CD4-positive, alpha-beta T cell (primary cell): ENCODE data around the gene DAB2. TPM values are rescaled to one million over a fixed set of nuclear protein-coding genes. Genes with fewer than 3 reads are reported as not detected.

ENCODE experiments used
- ATAC-seq: fragments of 200-7000 bp; cut with Tn5 transposase; one replicate; pipeline ENCODE4 v1.10.0; 2022; ENCODE audit warnings: mild to moderate bottlenecking; ENCODE audit not compliant: poor library complexity
- CTCF ChIA-PET: fragments of 350-600 bp; sonication (Branson Sonifier 250); formaldehyde crosslinking; loops from one replicate; lab custom pipeline; 2021; ENCODE audit warnings: antibody characterized with exemption, inconsistent platforms; lab: Charles Lee
- POLR2A ChIA-PET: fragments of 350-600 bp; sonication (Branson Sonifier 250); formaldehyde crosslinking; loops from one replicate; lab custom pipeline; 2021; ENCODE audit warnings: antibody characterized with exemption, inconsistent platforms; lab: Charles Lee
- DNase-seq, 14 experiments: peaks; one replicate each; pipeline ENCODE4 v3.0.0-alpha.2; 2013 to 2020; ENCODE audit warnings: mixed read lengths in 2 of 14
- H3K27ac ChIP-seq, 2 donors: one replicate each; pipeline versions ENCODE4 v1.5.1 to v1.7.0; 2013; ENCODE audit warnings: low read length in 2 of 2, low read depth in 1 of 2, mild to moderate bottlenecking in 1 of 2
- H3K27me3 ChIP-seq, 2 experiments: 1 replicate in 1 of 2; 2 replicates in 1 of 2; pipeline versions ENCODE4 v1.6.1 to v1.7.0; 2013; ENCODE audit warnings: low read length in 2 of 2, control low read depth in 1 of 2, mild to moderate bottlenecking in 1 of 2, moderate library complexity in 1 of 2; ENCODE audit not compliant: insufficient read depth in 2 of 2, control insufficient read depth in 1 of 2
- H3K36me3 ChIP-seq: one replicate; pipeline ENCODE4 v1.6.1; 2013; ENCODE audit warnings: low read length, control low read depth; ENCODE audit not compliant: insufficient read depth
- H3K4me1 ChIP-seq: one replicate; pipeline ENCODE4 v1.6.1; 2013; ENCODE audit warnings: low read length, control low read depth; ENCODE audit not compliant: insufficient read depth
- H3K4me3 ChIP-seq: one replicate; pipeline ENCODE4 v1.5.1; 2013; ENCODE audit warnings: mild to moderate bottlenecking, low read length, moderate library complexity
- H3K9me3 ChIP-seq, 2 experiments: 1 replicate in 1 of 2; 2 replicates in 1 of 2; pipeline versions ENCODE4 v1.6.1 to v1.7.0; 2013; ENCODE audit warnings: low read length in 2 of 2, mild to moderate bottlenecking in 2 of 2, control low read depth in 1 of 2, moderate library complexity in 1 of 2; ENCODE audit not compliant: control insufficient read depth in 1 of 2, insufficient read depth in 1 of 2
- H3K27ac Mint-ChIP-seq: one replicate; pipeline ENCODE4 v1.8.0; 2020; ENCODE audit warnings: mixed read lengths
- H3K27me3 Mint-ChIP-seq: one replicate; pipeline ENCODE4 v1.8.0; 2021; ENCODE audit warnings: mixed read lengths
- H3K36me3 Mint-ChIP-seq: one replicate; pipeline ENCODE4 v1.8.0; 2021; ENCODE audit warnings: low read depth, mixed read lengths
- H3K4me1 Mint-ChIP-seq: one replicate; pipeline ENCODE4 v1.8.0; 2021; ENCODE audit warnings: low read depth, mixed read lengths
- H3K4me3 Mint-ChIP-seq: one replicate; pipeline ENCODE4 v1.8.0; 2020; ENCODE audit warnings: mild to moderate bottlenecking, mixed read lengths
- H3K9me3 Mint-ChIP-seq: one replicate; pipeline ENCODE4 v1.8.0; 2020; ENCODE audit warnings: mixed read lengths
- intact Hi-C, 2 experiments: fragments of 100-400 bp; cut with DNase I in 1 of 2; cut with micrococcal nuclease in 1 of 2; formaldehyde crosslinking; loops; one replicate each; pipeline versions ENCODE4 v1.15.1 to v1.9.0; 2023 to 2025; cut with DNase I, micrococcal nuclease
- total RNA-seq, 174 experiments: library from RNA in 2 of 174; stranded (reverse) in 2 of 174; gene quantifications; one replicate each; pipeline ENCODE4 v1.2.3 and lab custom pipeline; 2021 to 2026
- TF ChIP-seq, protein P1 (sequence below): fragments of 200-600 bp; IDR thresholded peaks from one replicate; pipeline ENCODE4 v1.8.0; 2022; ENCODE audit warnings: antibody characterized with exemption, mild to moderate bottlenecking

The DAB2 gene
- total RNA-seq, 2 experiments from 2014 or later = 0.31 to 0.47 TPM

DNA sequence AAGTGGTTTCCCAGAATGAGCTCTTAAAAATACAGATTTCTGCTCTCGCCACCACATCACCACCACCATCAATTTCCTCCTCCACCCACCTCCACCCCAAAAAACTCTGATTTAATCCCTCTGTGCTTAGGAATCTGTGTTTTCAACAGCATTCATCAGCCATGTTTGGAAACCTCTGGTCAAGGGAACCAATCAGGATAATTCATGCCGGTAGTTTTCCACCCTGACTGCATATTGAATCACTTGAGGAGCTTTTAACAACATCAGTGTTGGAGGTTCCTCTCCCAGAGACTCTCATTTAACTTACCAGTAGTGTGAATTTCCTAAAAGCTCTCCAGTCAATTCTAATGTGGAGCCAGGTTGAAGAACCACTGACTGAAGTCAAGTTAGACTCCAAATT, 46.0 kb upstream of the DAB2 start:
- Mint-ChIP-seq H3K9me3 (no peaks in the 10 kb centered on the region), H3K27ac (no peak overlapping the region), H3K4me1 (no peaks in the 10 kb centered on the region), H3K4me3 (no peak overlapping the region), H3K36me3 (no peaks in the 10 kb centered on the region), H3K27me3 (peaks cover 14% of the 10 kb centered on the region)
- intact Hi-C loops = no loop called here
- ATAC-seq (no peak), DNase-seq (no peak)
- no peaks in the 10 kb centered on the region for H3K36me3 ChIP-seq
- ChIA-PET POLR2A (no interaction called here), CTCF (interaction anchor here (0.9 kb wide), 1 partner anchor 11 kb away, joined by 3 read pairs; no protein-coding TSS in a partner anchor)
- no peaks in the 10 kb centered on the region for H3K9me3 ChIP-seq
- H3K27me3 ChIP-seq = no peaks in the 10 kb centered on the region
- no peak overlapping the region for H3K4me3 ChIP-seq
- TF ChIP-seq, protein P1, sequence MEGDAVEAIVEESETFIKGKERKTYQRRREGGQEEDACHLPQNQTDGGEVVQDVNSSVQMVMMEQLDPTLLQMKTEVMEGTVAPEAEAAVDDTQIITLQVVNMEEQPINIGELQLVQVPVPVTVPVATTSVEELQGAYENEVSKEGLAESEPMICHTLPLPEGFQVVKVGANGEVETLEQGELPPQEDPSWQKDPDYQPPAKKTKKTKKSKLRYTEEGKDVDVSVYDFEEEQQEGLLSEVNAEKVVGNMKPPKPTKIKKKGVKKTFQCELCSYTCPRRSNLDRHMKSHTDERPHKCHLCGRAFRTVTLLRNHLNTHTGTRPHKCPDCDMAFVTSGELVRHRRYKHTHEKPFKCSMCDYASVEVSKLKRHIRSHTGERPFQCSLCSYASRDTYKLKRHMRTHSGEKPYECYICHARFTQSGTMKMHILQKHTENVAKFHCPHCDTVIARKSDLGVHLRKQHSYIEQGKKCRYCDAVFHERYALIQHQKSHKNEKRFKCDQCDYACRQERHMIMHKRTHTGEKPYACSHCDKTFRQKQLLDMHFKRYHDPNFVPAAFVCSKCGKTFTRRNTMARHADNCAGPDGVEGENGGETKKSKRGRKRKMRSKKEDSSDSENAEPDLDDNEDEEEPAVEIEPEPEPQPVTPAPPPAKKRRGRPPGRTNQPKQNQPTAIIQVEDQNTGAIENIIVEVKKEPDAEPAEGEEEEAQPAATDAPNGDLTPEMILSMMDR = no peak
- no peak overlapping the region for H3K27ac ChIP-seq
- no peaks in the 10 kb centered on the region for H3K4me1 ChIP-seq

- no peak overlapping the region for H3K27ac Mint-ChIP-seq
- H3K9me3 ChIP-seq = no peaks in the 10 kb centered on the region
- no peaks in the 10 kb centered on the region for H3K9me3 Mint-ChIP-seq
- no peaks in the 10 kb centered on the region for H3K36me3 ChIP-seq
- no peak overlapping the region for H3K4me3 ChIP-seq
- H3K27me3 Mint-ChIP-seq = peaks cover 14% of the 10 kb centered on the region
- no peaks in the 10 kb centered on the region for H3K4me1 Mint-ChIP-seq
- no peak overlapping the region for H3K4me3 Mint-ChIP-seq
- ATAC-seq = no peak
- H3K4me1 ChIP-seq = no peaks in the 10 kb centered on the region
- TF ChIP-seq, protein P1 = no peak
- POLR2A ChIA-PET = no interaction called here
- CTCF ChIA-PET = no interaction called here
- H3K27ac ChIP-seq = no peak overlapping the region
- no peaks in the 10 kb centered on the region for H3K36me3 Mint-ChIP-seq
- intact Hi-C loops = no loop called here
- DNase-seq = no peak
- H3K27me3 ChIP-seq = no peaks in the 10 kb centered on the region
Measured at GRCh38 chr5:39469777-39470415, 45.1 kb upstream of the DAB2 start.

DNA sequence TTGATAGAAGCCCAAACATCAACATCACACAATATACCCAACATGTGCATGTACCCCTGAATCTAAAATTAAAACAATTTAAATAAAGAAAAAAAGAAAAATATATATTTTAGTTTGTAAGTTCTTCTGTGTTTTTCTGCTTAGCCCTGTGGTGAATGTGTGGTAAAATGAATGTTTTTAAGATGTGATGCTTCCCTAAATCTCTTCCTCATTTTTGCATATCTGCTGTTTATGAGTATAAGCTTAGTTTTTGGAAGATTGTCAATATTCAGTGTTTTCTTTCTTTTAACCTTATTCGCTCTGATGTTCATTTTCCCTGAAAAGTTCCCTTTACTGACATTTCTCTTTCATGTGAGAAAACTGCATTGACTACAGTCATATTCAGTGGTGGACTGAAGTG, 44.4 kb upstream of the DAB2 start:
- ATAC-seq (no peak), DNase-seq (no peak)
- H3K9me3 Mint-ChIP-seq = no peaks in the 10 kb centered on the region
- H3K4me3 ChIP-seq = no peak overlapping the region
- H3K36me3 Mint-ChIP-seq = no peaks in the 10 kb centered on the region
- no peaks in the 10 kb centered on the region for H3K36me3 ChIP-seq
- H3K4me3 Mint-ChIP-seq = no peak overlapping the region
- H3K27ac ChIP-seq = no peak overlapping the region
- ChIA-PET POLR2A (no interaction called here), CTCF (no interaction called here)
- no peak overlapping the region for H3K27ac Mint-ChIP-seq
- no peaks in the 10 kb centered on the region for H3K9me3 ChIP-seq
- no peaks in the 10 kb centered on the region for H3K4me1 ChIP-seq
- TF ChIP-seq, protein P1 = no peak
- peaks cover 19% of the 10 kb centered on the region for H3K27me3 Mint-ChIP-seq
- H3K27me3 ChIP-seq = no peaks in the 10 kb centered on the region
- intact Hi-C loops = no loop called here
- no peaks in the 10 kb centered on the region for H3K4me1 Mint-ChIP-seq
